Erythroblast (primary cell): ENCODE data around the gene SETBP1.

ENCODE experiments used
- DNase-seq, 2 experiments: peaks; one replicate each; lab custom pipeline; 2025; lab: John Stamatoyannopoulos, UW
- GATA1 ChIP-seq: IDR thresholded peaks from 2 replicates; pipeline ENCODE4 v1.6.1; 2011; ENCODE audit warnings: low read depth, mild to moderate bottlenecking, control low read depth, low read length, moderate library complexity
- POLR2A ChIP-seq: IDR thresholded peaks from 2 replicates; pipeline ENCODE4 v1.6.1; 2011; ENCODE audit warnings: mild to moderate bottlenecking, low read length

SETBP1 gene

DNA sequence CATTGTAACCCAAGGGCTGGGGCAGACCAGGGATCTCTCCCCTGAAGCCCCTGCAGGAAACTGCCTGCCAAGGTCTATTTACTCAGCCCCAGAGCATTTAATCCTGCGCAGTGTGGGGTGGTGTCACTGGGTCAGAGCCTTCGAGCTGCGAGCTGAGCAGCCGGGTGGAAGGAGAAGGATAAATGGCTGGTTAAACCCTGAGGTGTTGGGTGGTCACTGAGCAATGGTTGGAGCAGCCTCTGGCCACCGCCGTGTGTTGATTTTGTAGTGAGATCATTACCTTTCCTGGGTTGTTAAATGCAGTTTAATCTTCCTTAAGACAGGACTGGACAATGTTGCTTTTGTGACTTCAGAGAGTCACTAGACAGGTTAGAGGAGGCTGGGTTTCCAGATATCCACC lies 98.1 kb downstream of the SETBP1 start:
- no peak for DNase-seq
- TF ChIP-seq GATA1 = no peak
- TF ChIP-seq POLR2A = no peak

DNA sequence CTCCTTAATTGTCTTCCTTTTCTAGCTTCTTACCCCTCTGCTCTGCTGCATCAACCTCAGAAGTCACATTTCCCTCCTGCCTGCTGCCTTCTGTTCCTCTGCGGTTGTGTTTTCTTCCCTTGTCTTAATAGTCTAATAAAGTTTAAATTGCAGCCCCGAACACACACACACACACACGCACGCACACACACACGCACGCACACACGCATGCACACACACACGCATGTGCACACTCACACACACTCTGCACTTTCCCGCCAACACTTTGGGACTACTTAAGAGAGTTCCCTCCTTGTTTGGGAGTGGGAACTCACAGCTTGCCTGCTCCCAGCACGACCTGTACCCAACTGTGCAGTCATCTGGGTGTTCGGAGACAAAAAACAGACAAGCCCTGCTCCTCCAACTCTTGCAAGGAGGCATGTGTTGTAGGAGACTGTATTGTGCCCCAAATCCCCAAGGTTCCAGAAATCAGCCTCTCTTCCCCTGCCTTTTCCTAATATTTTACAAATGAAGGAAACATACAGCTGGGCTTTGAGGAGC lies 99.1 kb downstream of the SETBP1 start:
- no peak for DNase-seq
- TF ChIP-seq POLR2A (no peak), GATA1 (no peak)

GRCh38 chr18:44781886-44782285 lies 101.2 kb downstream of the SETBP1 start:
- TF ChIP-seq POLR2A (no peak), GATA1 (no peak)
- DNase-seq = no peak

GRCh38 chr18:44782617-44783016 lies 101.9 kb downstream of the SETBP1 start:
- DNase-seq = no peak

GRCh38 chr18:44783371-44783770 lies 102.7 kb downstream of the SETBP1 start:
- no peak for TF ChIP-seq POLR2A
- no peak for TF ChIP-seq GATA1
- no peak for DNase-seq

More at GRCh38 chr18:44782617-44783016, 101.9 kb downstream of the SETBP1 start:
- TF ChIP-seq GATA1 = no peak
- TF ChIP-seq POLR2A = no peak

DNA sequence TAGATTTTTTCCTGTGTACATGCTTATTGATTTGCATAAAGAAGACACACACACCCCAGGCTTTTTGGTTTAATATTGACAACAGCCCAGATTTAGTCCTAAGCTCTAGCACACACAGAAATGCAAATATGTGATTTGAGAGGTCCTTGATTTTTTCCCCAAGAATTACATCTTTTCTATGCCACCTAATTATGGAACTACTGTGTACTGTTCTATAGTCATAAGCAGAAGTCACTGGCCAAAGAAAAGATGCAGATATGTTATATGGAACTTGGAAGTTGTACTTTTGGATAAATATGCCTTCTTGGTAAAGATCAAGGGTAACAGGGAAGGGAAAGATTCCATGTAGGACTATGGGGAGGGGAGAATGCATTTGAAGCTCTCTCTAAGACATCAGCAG lies 105.6 kb downstream of the SETBP1 start:
- no peak for DNase-seq
- no peak for TF ChIP-seq POLR2A
- no peak for TF ChIP-seq GATA1

DNA sequence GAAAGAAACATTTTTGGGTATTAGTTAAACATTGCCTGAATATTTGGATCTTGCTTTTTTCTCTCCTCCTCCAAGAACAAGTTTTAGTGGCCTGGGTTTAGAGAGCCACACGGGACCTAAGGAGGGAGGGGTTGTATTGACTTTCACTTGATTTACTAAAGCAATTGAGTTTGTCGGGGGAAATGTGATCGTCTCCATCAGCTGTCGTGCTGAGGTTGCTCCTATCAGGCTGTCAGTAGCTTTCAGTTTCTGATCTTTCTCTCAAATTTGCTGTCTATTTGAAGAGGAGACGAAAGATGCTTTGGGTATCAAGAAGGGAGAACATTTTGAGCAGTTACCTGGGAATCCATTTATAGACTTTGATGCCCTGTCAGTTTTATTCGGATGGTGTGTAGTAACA lies 106.0 kb downstream of the SETBP1 start:
- TF ChIP-seq POLR2A (no peak), GATA1 (no peak)
- no peak for DNase-seq

DNA sequence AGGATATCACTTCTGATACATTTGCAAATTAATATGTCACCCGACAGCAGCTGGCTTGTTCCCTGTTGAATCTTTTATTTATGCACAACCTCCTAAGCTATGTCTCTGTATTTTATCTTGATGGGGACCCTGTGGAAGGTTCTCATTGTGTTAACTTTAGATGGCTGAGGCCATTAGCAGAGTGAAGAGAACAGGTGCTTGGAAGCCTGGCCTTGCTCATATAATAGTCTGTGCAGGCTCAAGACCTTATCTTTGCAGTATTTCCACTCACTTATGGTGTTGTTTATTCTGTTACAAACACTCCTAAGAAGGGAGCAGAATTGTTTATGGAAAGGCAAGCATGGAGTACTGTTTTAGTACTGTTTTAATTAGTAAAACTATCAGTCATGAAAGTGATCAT lies 107.6 kb downstream of the SETBP1 start:
- no peak for DNase-seq
- TF ChIP-seq GATA1 (no peak), POLR2A (no peak)

DNA sequence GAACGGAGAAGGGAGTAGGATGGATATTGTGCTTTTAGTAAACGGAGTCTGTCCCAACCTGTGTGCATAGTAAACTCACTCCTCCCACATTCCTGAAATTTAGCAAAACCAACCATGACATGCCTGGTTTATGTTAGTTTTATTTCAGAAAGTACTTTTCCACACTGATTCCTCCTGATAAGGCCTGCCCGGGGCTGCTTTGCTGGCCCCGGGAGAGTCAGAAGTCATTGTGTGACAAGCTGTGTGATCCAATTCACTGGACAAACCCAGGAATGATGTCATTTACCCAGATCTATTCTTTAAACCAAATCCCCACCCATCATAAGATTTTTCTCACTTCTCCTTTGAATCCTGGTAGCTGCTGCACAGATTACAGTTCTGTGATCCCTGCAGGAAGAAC lies 109.0 kb downstream of the SETBP1 start:
- DNase-seq = no peak
- TF ChIP-seq GATA1 (no peak), POLR2A (no peak)

DNA sequence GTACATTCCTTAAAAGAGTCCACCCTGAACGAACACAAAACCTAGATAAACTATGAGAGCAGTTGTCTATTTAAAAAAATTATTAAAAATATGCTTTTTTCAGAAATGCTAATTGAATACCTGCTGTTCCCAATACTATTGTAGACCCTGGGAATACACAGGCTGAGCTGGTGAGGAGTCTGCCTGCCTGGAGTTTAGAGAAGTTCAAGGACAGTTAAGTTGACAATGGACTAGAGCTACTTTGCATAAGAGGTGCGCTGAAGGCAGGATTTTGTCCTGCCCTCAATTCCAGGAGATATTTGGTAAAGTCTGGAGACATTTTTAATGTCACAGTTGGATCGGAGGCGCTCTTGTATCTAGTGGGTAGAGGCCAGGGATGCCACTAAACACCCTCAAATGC lies 110.2 kb downstream of the SETBP1 start:
- DNase-seq = no peak
- TF ChIP-seq POLR2A (no peak), GATA1 (no peak)

DNA sequence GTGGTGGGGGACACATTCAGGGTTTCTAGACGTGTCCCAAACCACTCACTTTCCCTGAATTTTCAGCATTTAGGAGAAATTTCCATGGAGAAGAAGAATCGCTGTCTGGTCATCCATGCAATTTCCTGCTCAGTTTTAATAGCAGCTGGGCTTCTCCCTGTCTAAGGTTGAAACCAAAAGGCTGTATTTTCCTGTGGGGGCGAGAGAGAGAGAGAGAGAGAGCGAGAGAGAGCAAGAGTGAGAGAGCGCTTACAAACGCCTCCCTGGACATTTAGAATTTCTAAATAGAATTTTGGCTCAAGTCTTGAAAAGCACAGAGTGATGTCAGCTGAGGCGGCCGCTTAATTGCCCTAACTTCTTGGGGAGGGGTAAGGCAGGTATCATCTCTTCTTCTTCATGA lies 110.8 kb downstream of the SETBP1 start:
- DNase-seq = no peak
- no peak for TF ChIP-seq GATA1
- TF ChIP-seq POLR2A = no peak

DNA sequence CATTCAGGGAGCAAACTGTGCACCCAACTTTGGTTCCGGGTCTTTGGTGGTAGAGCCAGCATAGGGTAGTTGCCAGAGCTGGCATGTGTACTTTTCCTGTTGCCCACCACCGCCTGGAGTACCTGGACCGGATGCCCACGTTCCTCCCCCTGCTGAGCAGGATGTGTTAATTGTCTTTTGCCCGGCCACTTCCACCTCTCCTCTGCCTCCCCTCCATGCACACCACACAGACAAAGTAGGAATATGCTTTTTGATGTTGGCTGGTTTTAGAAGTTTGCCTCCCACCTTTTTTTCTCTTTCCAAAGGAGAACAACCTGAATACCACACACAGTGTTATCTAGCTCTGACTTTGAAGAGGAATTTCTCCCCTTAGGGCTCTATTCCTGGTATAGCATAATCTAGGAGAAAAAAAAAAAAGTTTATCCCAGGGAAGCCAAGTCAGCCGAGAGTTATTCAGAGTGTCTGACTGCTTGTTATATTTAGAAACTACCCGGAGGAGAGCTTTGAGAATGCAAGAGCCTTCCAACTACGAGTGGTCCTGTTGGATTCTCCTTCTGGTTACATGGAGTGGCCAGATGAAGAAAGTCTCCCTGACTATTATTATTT lies 111.9 kb downstream of the SETBP1 start:
- TF ChIP-seq POLR2A (no peak), GATA1 (no peak)
- no peak for DNase-seq

- no peak for DNase-seq
- no peak for TF ChIP-seq POLR2A
- no peak for TF ChIP-seq GATA1
Measured at GRCh38 chr18:44793194-44793593, 112.5 kb downstream of the SETBP1 start.

GRCh38 chr18:44793685-44794084 lies 113.0 kb downstream of the SETBP1 start:
- TF ChIP-seq POLR2A (no peak), GATA1 (no peak)
- no peak for DNase-seq

GRCh38 chr18:44795241-44795640 lies 114.6 kb downstream of the SETBP1 start:
- TF ChIP-seq POLR2A (no peak), GATA1 (no peak)
- no peak for DNase-seq
